HCT116 (cell line): ENCODE measurements around the gene ACTR6. TPM values are rescaled to one million over a fixed set of nuclear protein-coding genes. Genes with fewer than 3 reads are reported as not detected.

Experiments used
- ATAC-seq: fragments of 200-7000 bp; cut with Tn5 transposase; 2 replicates; pipeline ENCODE4 v1.9.1; 2020; ENCODE audit warnings: mild to moderate bottlenecking, moderate library complexity
- BruUV-seq: library from RNA; stranded (reverse); fragments of 400-500 nt; replicated peaks from 2 replicates; lab custom pipeline; 2021; lab: Mats Ljungman, UMichigan
- CTCF ChIA-PET: fragments of 300-600 bp; sonication (Branson Sonifier 250); formaldehyde crosslinking; loops from one replicate; lab custom pipeline; 2021; ENCODE audit warnings: antibody characterized with exemption; lab: Charles Lee
- POLR2A ChIA-PET: fragments of 300-600, 350-600 bp; sonication (Branson Sonifier 250); formaldehyde crosslinking; loops from one replicate; lab custom pipeline; 2021; ENCODE audit warnings: antibody characterized with exemption; lab: Charles Lee
- RAD21 ChIA-PET, 2 experiments: fragments of 300-600 bp; sonication (Branson Sonifier 250); formaldehyde crosslinking; loops; one replicate each; lab custom pipeline; 2023; ENCODE audit warnings: low total read pairs in 2 of 2; ENCODE audit not compliant: uncharacterized antibody in 2 of 2, unreplicated experiment in 2 of 2, low non-redundant PET in 1 of 2; lab: Charles Lee
- DNase-seq: peaks from one replicate; pipeline ENCODE4 v3.0.0-alpha.2; 2010; ENCODE audit warnings: low read depth, low spot score
- H2AFZ ChIP-seq: fragments of 200-600 bp; shearing (Covaris generic), sonication (generic); 2 replicates; pipeline ENCODE4 v1.6.1; 2017; ENCODE audit warnings: low read depth, mixed run types, mixed read lengths, antibody characterized with exemption, low read length; ENCODE audit not compliant: poor library complexity, severe bottlenecking
- H3K27ac ChIP-seq: 2 replicates; pipeline ENCODE4 v1.5.1; 2012; ENCODE audit warnings: low read depth, low read length
- H3K27me3 ChIP-seq: fragments of 200-600 bp; sonication (generic); 2 replicates; pipeline ENCODE4 v1.6.1; 2016; ENCODE audit warnings: mixed run types, low read length, mixed read lengths; ENCODE audit not compliant: insufficient read depth
- H3K36me3 ChIP-seq, 2 experiments: fragments of 200-500 bp in 1 of 2; fragments of 200-600 bp in 1 of 2; sonication (Bioruptor generic) in 1 of 2; sonication (generic) in 1 of 2; 2 replicates each; pipeline versions ENCODE4 v1.5.1 to v1.6.1; 2014 to 2016; ENCODE audit warnings: low read length in 2 of 2, inconsistent platforms in 1 of 2, mixed read lengths in 1 of 2, mixed run types in 1 of 2; ENCODE audit not compliant: insufficient read depth in 2 of 2, control insufficient read depth in 1 of 2
- H3K4me1 ChIP-seq, 2 experiments: fragments of 200-600 bp in 1 of 2; sonication (generic) in 1 of 2; 2 replicates each; pipeline versions ENCODE4 v1.5.1 to v1.6.1; 2012 to 2017; ENCODE audit warnings: low read length in 2 of 2, inconsistent platforms in 1 of 2, mild to moderate bottlenecking in 1 of 2, mixed read lengths in 1 of 2, mixed run types in 1 of 2, moderate library complexity in 1 of 2; ENCODE audit not compliant: insufficient read depth in 2 of 2, control insufficient read depth in 1 of 2
- H3K4me2 ChIP-seq: fragments of 200-600 bp; sonication (generic); 2 replicates; pipeline ENCODE4 v1.6.1; 2017; ENCODE audit warnings: mixed run types, low read length, mixed read lengths
- H3K4me3 ChIP-seq, 2 experiments: fragments of 200-600 bp in 1 of 2; sonication (generic) in 1 of 2; replicated peaks in 1 of 2; 2 replicates each; pipeline ENCODE4 v1.5.1; 2011 to 2016; ENCODE audit warnings: low read length in 2 of 2, control low read depth in 1 of 2, low read depth in 1 of 2, mild to moderate bottlenecking in 1 of 2, mixed read lengths in 1 of 2, mixed run types in 1 of 2
- H3K79me2 ChIP-seq: fragments of 200-600 bp; sonication (generic); 2 replicates; pipeline ENCODE4 v1.6.1; 2017; ENCODE audit warnings: mild to moderate bottlenecking, mixed run types, low read length, moderate library complexity, mixed read lengths; ENCODE audit not compliant: insufficient read depth
- H3K9ac ChIP-seq: fragments of 200-600 bp; sonication (generic); 2 replicates; pipeline ENCODE4 v1.6.1; 2016; ENCODE audit warnings: low read length, mixed read lengths
- H3K9me2 ChIP-seq: fragments of 200-600 bp; sonication (generic), shearing (Covaris generic); 2 replicates; pipeline ENCODE4 v1.6.1; 2017; ENCODE audit warnings: mixed run types, mild to moderate bottlenecking, moderate library complexity; ENCODE audit not compliant: insufficient read depth
- H3K9me3 ChIP-seq, 2 experiments: fragments of 200-500 bp in 1 of 2; fragments of 200-600 bp in 1 of 2; sonication (Bioruptor generic) in 1 of 2; sonication (generic) in 1 of 2; 2 replicates each; pipeline ENCODE4 v1.6.1; 2014 to 2017; ENCODE audit warnings: low read length in 2 of 2, mixed read lengths in 2 of 2, inconsistent platforms in 1 of 2, low read depth in 1 of 2, mild to moderate bottlenecking in 1 of 2, mixed run types in 1 of 2, moderate library complexity in 1 of 2; ENCODE audit not compliant: control insufficient read depth in 1 of 2, insufficient read depth in 1 of 2
- H4K20me1 ChIP-seq: fragments of 200-600 bp; sonication (generic), shearing (Covaris generic); 2 replicates; pipeline ENCODE4 v1.6.1; 2017; ENCODE audit warnings: mixed run types, mild to moderate bottlenecking, moderate library complexity; ENCODE audit not compliant: insufficient read depth
- CBX3 ChIP-seq: IDR thresholded peaks from 2 replicates; pipeline ENCODE4 v1.6.1; 2012; ENCODE audit warnings: low read depth
- ELF1 ChIP-seq: IDR thresholded peaks from 2 replicates; pipeline ENCODE4 v1.6.1; 2012; ENCODE audit warnings: low read depth, borderline replicate concordance
- EZH2 ChIP-seq: fragments of 200-600 bp; sonication (generic); IDR thresholded peaks from 2 replicates; pipeline ENCODE4 v1.6.1; 2017; ENCODE audit warnings: antibody characterized with exemption, mixed run types
- FOSL1 ChIP-seq: IDR thresholded peaks from 2 replicates; pipeline ENCODE4 v1.6.1; 2012; ENCODE audit warnings: low read depth
- POLR2A ChIP-seq: IDR thresholded peaks from 2 replicates; pipeline ENCODE4 v1.7.0; 2011; ENCODE audit warnings: borderline replicate concordance; ENCODE audit not compliant: insufficient read depth, insufficient read length; ENCODE audit errors: extremely low read depth
- POLR2AphosphoS5 ChIP-seq: IDR thresholded peaks from 2 replicates; pipeline ENCODE4 v1.6.1; 2011; ENCODE audit warnings: mild to moderate bottlenecking, low read depth, low read length, moderate library complexity
- SIN3A ChIP-seq: IDR thresholded peaks from 2 replicates; pipeline ENCODE4 v1.6.1; 2012; ENCODE audit warnings: low read depth
- TCF7L2 ChIP-seq: IDR thresholded peaks from 2 replicates; pipeline ENCODE4 v1.7.0; 2011; ENCODE audit warnings: borderline replicate concordance, inconsistent platforms; ENCODE audit not compliant: insufficient read depth, insufficient read length; ENCODE audit errors: extremely low read depth
- ZNF274 ChIP-seq: fragments of 200-500 bp; sonication (Bioruptor generic); IDR thresholded peaks from 2 replicates; pipeline ENCODE4 v1.6.1; 2014; ENCODE audit warnings: mild to moderate bottlenecking, low read depth, low read length, inconsistent platforms
- intact Hi-C: fragments of 100-400 bp; cut with micrococcal nuclease; formaldehyde crosslinking; loops from 2 replicates; pipeline ENCODE4 v1.10.0; 2022
- total RNA-seq: library from RNA; stranded (reverse); gene quantifications from one replicate; pipeline ENCODE4 v1.2.1, GENCODE V29; 2021; ENCODE audit not compliant: unreplicated experiment
- TF ChIP-seq, protein P1 (sequence below), 3 experiments: fragments of 200-600 bp in 1 of 3; sonication (generic) in 1 of 3; IDR thresholded peaks in 2 of 3; conservative IDR thresholded peaks in 1 of 3; 2 replicates each; pipeline ENCODE4 v1.5.1; 2012 to 2017; ENCODE audit warnings: low read depth in 2 of 3, low read length in 2 of 3, antibody characterized with exemption in 1 of 3, borderline replicate concordance in 1 of 3, control low read depth in 1 of 3, mild to moderate bottlenecking in 1 of 3, mixed read lengths in 1 of 3, mixed run types in 1 of 3, moderate library complexity in 1 of 3; ENCODE audit not compliant: insufficient read depth in 1 of 3
- TF ChIP-seq, protein P2 (sequence below): IDR thresholded peaks from 2 replicates; pipeline ENCODE4 v1.6.1; 2012
- TF ChIP-seq, protein P3 (sequence below): IDR thresholded peaks from 2 replicates; pipeline ENCODE4 v1.6.1; 2011; ENCODE audit warnings: mild to moderate bottlenecking, low read length, moderate library complexity; ENCODE audit not compliant: insufficient replicate concordance; ENCODE audit errors: extremely low read depth

The ACTR6 gene
- total RNA-seq, 1 experiment from 2014 or later, result 40.4 TPM

DNA sequence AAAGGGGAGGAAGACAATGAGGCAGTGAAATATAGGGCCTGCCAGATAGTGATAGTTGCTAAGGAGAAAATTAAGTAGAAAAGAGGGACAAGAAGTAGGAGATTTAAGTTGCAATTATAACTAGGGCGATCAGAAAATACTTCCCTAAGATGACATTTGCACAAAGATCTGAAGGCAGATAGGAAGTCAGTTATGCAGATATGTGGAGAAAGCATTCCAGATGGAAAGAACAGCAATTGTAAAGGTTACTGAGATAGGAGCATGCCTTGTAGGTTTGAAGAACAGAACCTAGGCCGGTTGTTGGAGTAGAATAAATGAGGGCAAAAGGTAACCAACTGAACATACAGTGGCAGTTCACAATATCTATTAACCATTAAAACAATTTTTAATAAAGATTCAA, 21.4 kb upstream of the ACTR6 start:
- Histone ChIP-seq H3K4me3 (no peak overlapping the region), H3K4me2 (no peak overlapping the region), H3K27me3 (no peaks in the 10 kb centered on the region), H2AFZ (no peak overlapping the region), H3K36me3 (0 out of 4 replicates have a peak, but pooled peaks cover 0 to 3% of the 10 kb centered on the region in 2 experiments), H3K9me3 (no peaks in the 10 kb centered on the region), H3K4me1 (no peaks in the 10 kb centered on the region), H3K9me2 (no peaks in the 10 kb centered on the region), H3K9ac (no peak overlapping the region), H3K79me2 (no peaks in the 10 kb centered on the region), H4K20me1 (no peaks in the 10 kb centered on the region), H3K27ac (no peak overlapping the region)
- no peak for DNase-seq
- no TSS peak for BruUV-seq
- ChIA-PET RAD21 (no interaction called here), POLR2A (no interaction called here), CTCF (no interaction called here)
- no peak for ATAC-seq
- intact Hi-C loops, result no loop called here
- no peak for TF ChIP-seq ZNF274

DNA sequence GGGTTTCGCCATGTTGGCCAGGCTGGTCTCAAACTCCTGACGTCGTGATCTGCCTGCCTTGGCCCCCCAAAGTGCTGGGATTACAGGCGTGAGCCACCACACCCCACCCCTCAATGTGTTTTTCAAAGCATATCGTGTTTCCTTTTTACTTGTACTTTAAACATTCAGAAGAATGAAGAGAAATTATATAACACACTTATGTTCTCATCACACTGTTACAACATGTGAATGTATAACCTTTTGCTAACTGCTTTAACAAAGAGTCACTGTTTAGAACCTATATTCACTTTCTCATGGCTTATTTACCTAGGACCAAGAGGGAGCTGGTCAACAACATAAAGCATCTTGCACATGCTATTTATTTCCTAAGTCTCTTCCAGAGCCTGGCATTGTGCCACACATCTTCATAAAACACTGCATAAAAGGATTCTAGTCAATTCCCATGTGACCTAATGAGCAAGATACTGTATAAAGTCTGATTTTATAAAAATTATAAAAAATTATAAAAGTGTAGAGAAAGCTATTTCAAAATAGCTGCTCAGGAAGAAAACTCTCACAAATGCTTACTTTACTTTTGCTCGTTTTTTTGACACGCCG, 16.0 kb upstream of the ACTR6 start:
- no peaks in the 10 kb centered on the region for H3K27me3 ChIP-seq
- no peaks in the 10 kb centered on the region for H3K79me2 ChIP-seq
- ATAC-seq (no peak), DNase-seq (no peak)
- H3K9me2 ChIP-seq, result no peaks in the 10 kb centered on the region
- ChIA-PET RAD21 (interaction anchor here in 1 of 2 experiments (0.7 kb wide), 1 partner anchor 1628 kb away, joined by 5 read pairs; no protein-coding TSS in a partner anchor), POLR2A (no interaction called here), CTCF (no interaction called here)
- H3K9ac ChIP-seq, result no peak overlapping the region
- BruUV-seq, result no TSS peak
- H3K4me2 ChIP-seq, result no peak overlapping the region
- no peaks in the 10 kb centered on the region for H4K20me1 ChIP-seq
- H3K27ac ChIP-seq, result no peak overlapping the region
- H2AFZ ChIP-seq, result no peak overlapping the region
- no peaks in the 10 kb centered on the region for H3K4me1 ChIP-seq
- no peaks in the 10 kb centered on the region for H3K36me3 ChIP-seq
- H3K4me3 ChIP-seq, result no peak overlapping the region
- no peaks in the 10 kb centered on the region for H3K9me3 ChIP-seq
- intact Hi-C loops, result no loop called here
- TF ChIP-seq, protein P1, sequence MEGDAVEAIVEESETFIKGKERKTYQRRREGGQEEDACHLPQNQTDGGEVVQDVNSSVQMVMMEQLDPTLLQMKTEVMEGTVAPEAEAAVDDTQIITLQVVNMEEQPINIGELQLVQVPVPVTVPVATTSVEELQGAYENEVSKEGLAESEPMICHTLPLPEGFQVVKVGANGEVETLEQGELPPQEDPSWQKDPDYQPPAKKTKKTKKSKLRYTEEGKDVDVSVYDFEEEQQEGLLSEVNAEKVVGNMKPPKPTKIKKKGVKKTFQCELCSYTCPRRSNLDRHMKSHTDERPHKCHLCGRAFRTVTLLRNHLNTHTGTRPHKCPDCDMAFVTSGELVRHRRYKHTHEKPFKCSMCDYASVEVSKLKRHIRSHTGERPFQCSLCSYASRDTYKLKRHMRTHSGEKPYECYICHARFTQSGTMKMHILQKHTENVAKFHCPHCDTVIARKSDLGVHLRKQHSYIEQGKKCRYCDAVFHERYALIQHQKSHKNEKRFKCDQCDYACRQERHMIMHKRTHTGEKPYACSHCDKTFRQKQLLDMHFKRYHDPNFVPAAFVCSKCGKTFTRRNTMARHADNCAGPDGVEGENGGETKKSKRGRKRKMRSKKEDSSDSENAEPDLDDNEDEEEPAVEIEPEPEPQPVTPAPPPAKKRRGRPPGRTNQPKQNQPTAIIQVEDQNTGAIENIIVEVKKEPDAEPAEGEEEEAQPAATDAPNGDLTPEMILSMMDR (IDR thresholded peaks at IDR 0.05 in 2 of 3, conservative IDR thresholded peaks at IDR 0.05 in 1 of 3; ENCODE audit: borderline replicate concordance in 1 of 3, insufficient read depth in 1 of 3, low read depth in 2 of 3, low read length in 2 of 3), result no peak
- TF ChIP-seq, protein P2, sequence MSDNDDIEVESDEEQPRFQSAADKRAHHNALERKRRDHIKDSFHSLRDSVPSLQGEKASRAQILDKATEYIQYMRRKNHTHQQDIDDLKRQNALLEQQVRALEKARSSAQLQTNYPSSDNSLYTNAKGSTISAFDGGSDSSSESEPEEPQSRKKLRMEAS, result no peak
- TF ChIP-seq CBX3 (no peak), SIN3A (no peak), FOSL1 (no peak), POLR2AphosphoS5 (no peak), ELF1 (no peak), POLR2A (no peak), TCF7L2 (no peak), EZH2 (no peak)
- TF ChIP-seq, protein P3, sequence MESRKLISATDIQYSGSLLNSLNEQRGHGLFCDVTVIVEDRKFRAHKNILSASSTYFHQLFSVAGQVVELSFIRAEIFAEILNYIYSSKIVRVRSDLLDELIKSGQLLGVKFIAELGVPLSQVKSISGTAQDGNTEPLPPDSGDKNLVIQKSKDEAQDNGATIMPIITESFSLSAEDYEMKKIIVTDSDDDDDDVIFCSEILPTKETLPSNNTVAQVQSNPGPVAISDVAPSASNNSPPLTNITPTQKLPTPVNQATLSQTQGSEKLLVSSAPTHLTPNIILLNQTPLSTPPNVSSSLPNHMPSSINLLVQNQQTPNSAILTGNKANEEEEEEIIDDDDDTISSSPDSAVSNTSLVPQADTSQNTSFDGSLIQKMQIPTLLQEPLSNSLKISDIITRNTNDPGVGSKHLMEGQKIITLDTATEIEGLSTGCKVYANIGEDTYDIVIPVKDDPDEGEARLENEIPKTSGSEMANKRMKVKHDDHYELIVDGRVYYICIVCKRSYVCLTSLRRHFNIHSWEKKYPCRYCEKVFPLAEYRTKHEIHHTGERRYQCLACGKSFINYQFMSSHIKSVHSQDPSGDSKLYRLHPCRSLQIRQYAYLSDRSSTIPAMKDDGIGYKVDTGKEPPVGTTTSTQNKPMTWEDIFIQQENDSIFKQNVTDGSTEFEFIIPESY, result no peak
